Stimulated activated naive CD8-positive, alpha-beta T cell treated with anti-CD3 and anti-CD28 coated beads, Interleukin-15, amount 100 ng/mL, for 72 hours (primary cell): ENCODE measurements around the gene PTRHD1.
"Not testable (repeated sequence)": the region's sequence is repeated elsewhere in the genome, so short reads cannot be mapped to it uniquely, and the experiment has no call there.

ENCODE experiments used
- ATAC-seq: fragments of 150-1000 bp; cut with Tn5 transposase; 2 replicates; pipeline ENCODE4 v1.10.0; 2021; ENCODE audit warnings: mild to moderate bottlenecking, moderate library complexity
- DNase-seq, 2 donors: peaks; one replicate each; pipeline ENCODE4 v3.0.0; 2021 to 2022
- H3K27ac Mint-ChIP-seq, 2 donors: one replicate each; pipeline ENCODE4 v1.8.0; 2022; ENCODE audit warnings: mild to moderate bottlenecking in 2 of 2, mixed read lengths in 2 of 2, moderate library complexity in 2 of 2
- H3K27me3 Mint-ChIP-seq: one replicate; pipeline ENCODE4 v1.8.0; 2022; ENCODE audit warnings: mixed read lengths
- H3K4me1 Mint-ChIP-seq: one replicate; pipeline ENCODE4 v1.8.0; 2022; ENCODE audit warnings: mild to moderate bottlenecking, mixed read lengths
- H3K4me3 Mint-ChIP-seq, 2 donors: one replicate each; pipeline ENCODE4 v1.8.0; 2022; ENCODE audit warnings: mild to moderate bottlenecking in 2 of 2, mixed read lengths in 2 of 2, moderate library complexity in 1 of 2
- H3K9me3 Mint-ChIP-seq, 2 donors: one replicate each; pipeline ENCODE4 v1.8.0; 2022; ENCODE audit warnings: mixed read lengths in 2 of 2

PTRHD1 gene

GRCh38 chr2:24792874-24793760 lies at the start of gene PTRHD1, which contains the start of gene CENPO:
Gene PTRHD1 (minus strand): TSS chr2:24793391. CDS start chr2:24793377, 14 bp downstream.
Gene CENPO (plus strand): TSS chr2:24793425. CDS start chr2:24793920, 495 bp downstream.
- peaks cover 48% of the 10 kb centered on the region for H3K4me1 Mint-ChIP-seq
- H3K27me3 Mint-ChIP-seq = no peaks in the 10 kb centered on the region
- peak within 1 kb of the TSS; percentile 100 for H3K27ac Mint-ChIP-seq
- H3K4me3 Mint-ChIP-seq = peak within 1 kb of the TSS; percentile 97 to 98
- ATAC-seq (peak; percentile 97), DNase-seq (peak; percentile 94 to 95)
- H3K9me3 Mint-ChIP-seq = no peaks in the 10 kb centered on the region

- Mint-ChIP-seq H3K4me3 (no peak overlapping the region), H3K27me3 (no peaks in the 10 kb centered on the region), H3K27ac (peak overlapping the region in 1 of 2 donors; percentile 42), H3K9me3 (peaks cover 0 to 3% of the 10 kb centered on the region in 2 donors), H3K4me1 (no peaks in the 10 kb centered on the region)
- ATAC-seq (no peak), DNase-seq (no peak)
These were observed 49.2 kb upstream of the PTRHD1 start for GRCh38 chr2:24842081-24843050.

GRCh38 chr2:24840962-24841945 lies 48.1 kb upstream of the PTRHD1 start:
- Mint-ChIP-seq H3K9me3 (no peaks in the 10 kb centered on the region), H3K27me3 (no peaks in the 10 kb centered on the region), H3K4me3 (no peak overlapping the region), H3K27ac (no peak overlapping the region), H3K4me1 (no peaks in the 10 kb centered on the region)
- ATAC-seq (no peak), DNase-seq (no peak)

GRCh38 chr2:24840164-24840869 lies 47.1 kb upstream of the PTRHD1 start:
- Mint-ChIP-seq H3K9me3 (no peaks in the 10 kb centered on the region), H3K27me3 (no peaks in the 10 kb centered on the region), H3K4me3 (no peak overlapping the region), H3K27ac (no peak overlapping the region), H3K4me1 (no peaks in the 10 kb centered on the region)
- ATAC-seq (no peak), DNase-seq (no peak)

- Mint-ChIP-seq H3K27me3 (no peaks in the 10 kb centered on the region), H3K4me1 (no peaks in the 10 kb centered on the region), H3K27ac (no peak overlapping the region), H3K4me3 (no peak overlapping the region), H3K9me3 (no peaks in the 10 kb centered on the region)
- DNase-seq (no peak), ATAC-seq (no peak)
These were observed 46.5 kb upstream of the PTRHD1 start for GRCh38 chr2:24839729-24840128.

- no peak for ATAC-seq
- Mint-ChIP-seq H3K9me3 (no peaks in the 10 kb centered on the region), H3K27me3 (no peaks in the 10 kb centered on the region)
These were observed 45.4 kb upstream of the PTRHD1 start for GRCh38 chr2:24838541-24838940.

GRCh38 chr2:24837996-24838513 lies 44.9 kb upstream of the PTRHD1 start:
- ATAC-seq (no peak), DNase-seq (no peak)
- no peak overlapping the region for H3K4me3 Mint-ChIP-seq
- no peaks in the 10 kb centered on the region for H3K9me3 Mint-ChIP-seq
- no peak overlapping the region for H3K27ac Mint-ChIP-seq
- no peaks in the 10 kb centered on the region for H3K27me3 Mint-ChIP-seq
- H3K4me1 Mint-ChIP-seq = no peaks in the 10 kb centered on the region

More at GRCh38 chr2:24838541-24838940, 45.4 kb upstream of the PTRHD1 start:
- H3K27ac Mint-ChIP-seq = no peak overlapping the region
- DNase-seq = no peak
- H3K4me3 Mint-ChIP-seq = no peak overlapping the region
- H3K4me1 Mint-ChIP-seq = no peaks in the 10 kb centered on the region

- ATAC-seq = no peak
These were observed 43.5 kb upstream of the PTRHD1 start for GRCh38 chr2:24836706-24837105.

GRCh38 chr2:24836206-24836605 lies 43.0 kb upstream of the PTRHD1 start:
- no peak for DNase-seq
- no peaks in the 10 kb centered on the region for H3K27me3 Mint-ChIP-seq
- no peak for ATAC-seq
- H3K4me3 Mint-ChIP-seq = no peak overlapping the region
- peak overlapping the region in 1 of 2 donors; percentile 64 for H3K27ac Mint-ChIP-seq
- no peaks in the 10 kb centered on the region for H3K4me1 Mint-ChIP-seq
- H3K9me3 Mint-ChIP-seq = no peaks in the 10 kb centered on the region

More at GRCh38 chr2:24836706-24837105, 43.5 kb upstream of the PTRHD1 start:
- Mint-ChIP-seq H3K27ac (no peak overlapping the region), H3K9me3 (no peaks in the 10 kb centered on the region), H3K4me3 (no peak overlapping the region), H3K27me3 (no peaks in the 10 kb centered on the region), H3K4me1 (no peaks in the 10 kb centered on the region)
- DNase-seq = no peak

- H3K27me3 Mint-ChIP-seq, ATAC-seq, H3K4me1 Mint-ChIP-seq, DNase-seq, H3K9me3 Mint-ChIP-seq, H3K4me3 Mint-ChIP-seq, H3K27ac Mint-ChIP-seq: not testable (repeated sequence)
These were observed 42.2 kb upstream of the PTRHD1 start for GRCh38 chr2:24835411-24835810.

- Mint-ChIP-seq H3K27me3 (no peaks in the 10 kb centered on the region), H3K27ac (peak overlapping the region in 1 of 2 donors; percentile 57), H3K4me1 (no peaks in the 10 kb centered on the region), H3K4me3 (peak overlapping the region in 1 of 2 donors; percentile 13), H3K9me3 (no peaks in the 10 kb centered on the region)
- DNase-seq (no peak), ATAC-seq (no peak)
These were observed 41.7 kb upstream of the PTRHD1 start for GRCh38 chr2:24834733-24835395.

GRCh38 chr2:24833821-24834732 lies 40.9 kb upstream of the PTRHD1 start:
- DNase-seq (no peak), ATAC-seq (no peak)
- Mint-ChIP-seq H3K27ac (peak overlapping the region in 1 of 2 donors; percentile 65), H3K4me1 (no peaks in the 10 kb centered on the region), H3K4me3 (no peak overlapping the region), H3K9me3 (no peaks in the 10 kb centered on the region), H3K27me3 (no peaks in the 10 kb centered on the region)
